HG03045 (cell line): ENCODE measurements around the gene UGT1A6.
"Not testable (repeated sequence)": the region's sequence is repeated elsewhere in the genome, so short reads cannot be mapped to it uniquely, and the experiment has no call there.

ENCODE experiments used
- ATAC-seq: cut with Tn5 transposase; IDR thresholded peaks from one replicate; pipeline ENCODE4 v1.9.1; 2021; ENCODE audit warnings: mild to moderate bottlenecking, moderate library complexity; ENCODE audit not compliant: unreplicated experiment

UGT1A6 gene

DNA sequence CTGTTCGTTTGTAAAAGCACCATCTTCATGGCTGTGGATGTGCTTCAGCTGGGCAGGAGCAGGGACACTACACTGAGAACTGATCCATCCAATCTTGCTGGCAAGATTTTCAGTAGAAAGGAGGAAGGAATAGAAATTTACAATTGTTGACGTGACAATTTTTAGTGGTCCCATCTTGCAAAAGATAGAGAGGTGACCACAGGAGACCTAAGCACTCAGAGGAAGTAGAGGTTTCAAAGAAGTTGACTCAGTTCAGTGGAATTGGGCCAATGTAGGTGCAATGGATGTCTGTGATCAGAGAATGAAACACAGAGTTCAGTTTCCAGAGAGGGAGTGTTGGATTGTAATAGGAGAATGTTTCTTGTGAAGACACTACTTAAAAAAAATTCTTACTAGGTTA is 21.4 kb downstream of the UGT1A6 start:
- ATAC-seq = no peak

DNA sequence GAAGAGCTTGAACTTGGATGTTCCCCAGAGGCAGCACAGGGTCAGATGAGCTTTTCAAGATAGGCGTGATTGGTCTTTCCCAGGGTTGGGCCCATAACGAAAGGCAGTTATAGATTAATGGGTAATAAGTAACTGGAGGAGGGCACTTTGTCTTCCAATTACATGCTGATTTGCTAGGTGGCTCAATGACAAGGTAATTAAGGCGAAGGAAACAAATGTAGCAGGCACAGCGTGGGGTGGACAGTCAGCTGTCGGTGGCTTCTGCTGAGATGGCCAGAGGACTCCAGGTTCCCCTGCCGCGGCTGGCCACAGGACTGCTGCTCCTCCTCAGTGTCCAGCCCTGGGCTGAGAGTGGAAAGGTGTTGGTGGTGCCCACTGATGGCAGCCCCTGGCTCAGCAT is 25.9 kb downstream of the UGT1A6 start, which contains the start of gene UGT1A4:
Gene UGT1A4, plus strand, starts transcription at position 185 of the 400 bp plus-strand sequence. Its CDS starts 85 bp downstream, at position 270.
- ATAC-seq = no peak

DNA sequence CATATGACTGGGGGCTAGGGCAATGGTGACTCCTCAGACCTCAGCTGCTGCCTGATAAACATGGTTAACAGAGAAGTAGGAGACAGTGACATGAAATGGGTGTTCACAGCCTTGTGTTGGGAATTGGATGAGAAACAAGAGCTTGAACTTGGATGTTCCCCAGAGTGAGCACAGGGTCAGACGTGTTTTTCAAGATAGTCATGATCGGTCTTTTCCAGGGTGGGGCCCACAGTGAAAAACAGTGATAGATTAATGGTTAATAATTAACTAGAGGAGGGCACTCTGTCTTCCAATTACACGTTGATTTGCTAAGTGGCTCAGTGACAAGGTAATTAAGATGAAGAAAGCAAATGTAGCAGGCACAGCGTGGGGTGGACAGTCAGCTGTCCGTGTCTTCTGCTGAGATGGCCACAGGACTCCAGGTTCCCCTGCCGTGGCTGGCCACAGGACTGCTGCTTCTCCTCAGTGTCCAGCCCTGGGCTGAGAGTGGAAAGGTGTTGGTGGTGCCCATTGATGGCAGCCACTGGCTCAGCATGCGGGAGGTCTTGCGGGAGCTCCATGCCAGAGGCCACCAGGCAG is 36.1 kb downstream of the UGT1A6 start, which contains the start of gene UGT1A3:
Gene UGT1A3, plus strand, starts transcription at position 320 of the 579 bp plus-strand sequence. Its CDS starts 85 bp downstream, at position 405.
- no peak for ATAC-seq

GRCh38 chr2:233736868-233737653 is 44.4 kb downstream of the UGT1A6 start:
- not testable (repeated sequence) for ATAC-seq

DNA sequence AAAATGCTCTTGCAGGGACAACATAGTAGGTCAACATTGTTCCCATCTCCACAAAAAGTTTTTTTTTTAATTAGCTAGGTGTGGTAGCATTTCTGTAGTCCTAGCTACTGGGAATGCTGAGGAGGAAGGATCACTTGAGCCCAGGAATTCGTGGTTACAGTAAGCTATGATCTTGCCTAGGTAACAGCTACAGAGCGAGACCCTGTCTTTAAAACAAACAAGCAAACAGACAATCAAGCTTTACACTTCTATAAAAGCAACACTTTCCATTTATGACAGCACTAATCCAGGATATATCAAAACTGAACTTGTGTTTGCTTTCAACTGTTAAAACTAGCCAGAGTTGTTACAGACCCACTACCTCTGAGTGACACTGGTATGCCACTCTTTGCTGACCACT is 48.2 kb downstream of the UGT1A6 start:
- no peak for ATAC-seq

DNA sequence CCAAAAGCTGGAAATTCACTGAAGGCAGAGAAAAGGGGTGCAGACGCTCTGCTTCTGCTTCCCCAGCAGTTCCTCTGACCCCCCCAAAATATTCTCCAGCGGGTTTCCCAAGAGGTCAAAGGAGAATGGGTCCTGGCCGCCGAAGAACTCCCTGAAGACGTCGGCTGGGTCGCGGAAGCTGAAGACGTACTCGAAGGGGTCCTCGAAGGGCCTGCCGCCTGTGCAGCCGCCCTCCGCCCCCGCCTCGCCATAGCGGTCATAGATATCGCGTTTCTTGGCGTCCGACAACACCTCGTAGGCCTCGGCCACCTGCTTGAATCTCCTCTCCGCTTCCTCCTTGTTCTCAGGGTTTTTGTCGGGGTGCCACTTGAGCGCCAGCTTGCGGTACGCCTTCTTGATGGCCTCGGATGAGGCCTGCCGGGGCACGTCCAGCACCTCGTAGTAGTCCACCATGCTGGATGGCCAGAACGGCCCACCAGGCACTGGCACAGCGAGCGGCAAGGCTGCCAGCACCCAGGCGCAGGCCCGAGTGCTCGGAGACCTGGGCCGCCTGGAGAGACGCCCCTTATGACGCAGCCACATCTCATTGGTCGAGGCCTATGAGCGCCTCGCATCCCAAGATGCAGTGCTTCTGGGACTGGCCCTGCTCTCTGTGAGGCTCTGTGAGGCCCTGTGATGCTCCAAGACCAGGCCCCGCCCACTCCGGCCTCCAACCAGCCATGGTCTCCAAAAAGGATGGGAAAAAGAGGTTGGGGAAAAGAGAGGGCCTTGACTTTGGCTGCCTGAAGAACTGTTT is 51.0 kb downstream of the UGT1A6 start:
- ATAC-seq = no peak

GRCh38 chr2:233745073-233745755 is 52.5 kb downstream of the UGT1A6 start:
- ATAC-seq = no peak

DNA sequence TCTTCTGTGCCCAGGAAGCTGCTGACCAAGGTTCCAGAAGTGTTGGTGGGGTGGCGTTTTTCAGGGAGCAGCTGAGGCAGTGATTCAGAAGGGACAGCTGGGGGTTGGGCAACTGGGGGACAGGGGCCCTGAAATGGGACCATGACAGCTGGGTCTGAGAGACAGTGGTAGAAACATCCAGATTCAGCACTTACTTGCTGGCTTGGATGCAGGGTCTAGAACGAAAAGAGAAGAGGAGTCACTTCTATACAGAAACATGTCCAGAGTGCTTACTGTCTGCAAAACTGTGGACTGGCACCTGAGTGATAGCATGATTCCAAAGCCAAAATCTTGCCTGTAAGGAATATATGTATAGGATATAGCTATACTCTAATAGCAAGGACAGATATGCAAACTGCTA is 53.1 kb downstream of the UGT1A6 start:
- not testable (repeated sequence) for ATAC-seq

- ATAC-seq = no peak
Measured at GRCh38 chr2:233746475-233747282, 54.0 kb downstream of the UGT1A6 start.

- no peak for ATAC-seq
Measured at GRCh38 chr2:233747283-233747544, 54.5 kb downstream of the UGT1A6 start.

DNA sequence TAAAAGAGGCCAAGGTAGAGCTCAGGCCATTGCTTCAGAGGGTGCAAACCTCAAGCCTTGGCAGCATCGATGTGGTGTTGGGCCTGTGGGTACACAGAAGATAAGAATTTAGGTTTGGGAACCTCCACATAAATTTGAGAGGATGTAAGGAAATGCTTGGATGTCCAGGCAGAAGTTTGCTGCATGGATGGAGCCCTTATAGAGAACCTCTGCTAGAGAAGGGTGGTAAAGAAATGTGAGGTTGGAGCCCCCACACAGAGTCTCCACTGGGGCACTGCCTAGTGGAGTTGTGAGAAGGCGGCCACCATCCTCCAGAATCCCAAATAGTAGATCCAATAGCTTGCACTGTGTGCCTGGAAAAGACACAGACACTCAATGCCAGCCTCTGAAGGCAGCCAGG is 58.0 kb downstream of the UGT1A6 start:
- not testable (repeated sequence) for ATAC-seq

GRCh38 chr2:233751212-233752009 is 58.7 kb downstream of the UGT1A6 start:
- ATAC-seq = not testable (repeated sequence)

DNA sequence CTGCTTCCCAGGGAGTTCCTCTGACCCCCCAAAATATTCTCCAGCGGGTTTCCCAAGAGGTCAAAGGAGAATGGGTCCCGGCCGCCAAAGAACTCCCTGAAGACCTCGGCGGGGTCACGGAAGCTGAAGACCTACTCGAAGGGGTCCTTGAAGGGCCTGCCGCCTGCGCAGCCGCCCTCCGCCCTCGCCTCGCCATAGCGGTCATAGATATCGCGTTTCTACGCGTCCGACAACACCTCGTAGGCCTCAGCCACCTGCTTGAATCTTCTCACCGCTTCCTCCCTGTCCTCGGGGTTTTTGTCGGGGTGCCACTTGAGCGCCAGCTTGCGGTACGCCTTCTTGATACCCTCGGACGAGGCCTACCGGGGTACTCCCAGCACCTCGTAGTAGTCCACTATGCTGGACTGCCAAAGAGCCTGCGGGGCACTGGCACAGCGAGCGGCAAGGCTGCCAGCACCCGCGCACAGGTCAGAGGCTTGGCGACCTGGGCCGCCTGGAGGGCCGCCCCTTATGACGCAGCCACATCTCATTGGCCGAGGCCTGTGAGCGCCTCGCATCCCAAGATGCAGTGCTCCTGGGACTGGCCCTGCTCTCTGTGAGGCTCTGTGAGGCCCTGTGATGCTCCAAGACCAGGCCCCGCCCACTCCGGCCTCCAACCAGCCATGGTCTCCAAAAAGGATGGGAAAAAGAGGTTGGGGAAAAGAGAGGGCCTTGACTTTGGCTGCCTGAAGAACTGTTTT is 62.4 kb downstream of the UGT1A6 start:
- no peak for ATAC-seq

- ATAC-seq = no peak
Measured at GRCh38 chr2:233756429-233757081, 63.9 kb downstream of the UGT1A6 start.

GRCh38 chr2:233758141-233758540 is 65.5 kb downstream of the UGT1A6 start:
- ATAC-seq = no peak

DNA sequence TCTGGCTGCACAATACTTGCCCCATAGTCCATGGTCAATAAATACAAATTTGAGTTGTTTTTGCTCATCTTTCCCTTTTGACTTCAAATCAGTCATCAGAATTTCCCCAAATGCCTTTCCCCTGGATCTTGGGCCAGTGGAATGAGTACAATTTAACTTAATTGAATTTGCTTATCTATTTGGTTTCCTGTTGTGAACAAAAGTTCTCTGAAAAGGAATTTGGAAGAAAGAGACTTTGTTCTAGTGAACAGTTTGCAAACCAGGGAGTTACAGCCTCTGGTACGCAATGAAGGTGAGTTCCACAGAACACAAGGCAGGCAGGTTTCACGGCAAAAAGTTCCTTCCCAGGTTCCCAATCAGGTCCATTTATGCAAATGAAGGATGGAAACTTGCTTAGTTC is 66.2 kb downstream of the UGT1A6 start:
- no peak for ATAC-seq

DNA sequence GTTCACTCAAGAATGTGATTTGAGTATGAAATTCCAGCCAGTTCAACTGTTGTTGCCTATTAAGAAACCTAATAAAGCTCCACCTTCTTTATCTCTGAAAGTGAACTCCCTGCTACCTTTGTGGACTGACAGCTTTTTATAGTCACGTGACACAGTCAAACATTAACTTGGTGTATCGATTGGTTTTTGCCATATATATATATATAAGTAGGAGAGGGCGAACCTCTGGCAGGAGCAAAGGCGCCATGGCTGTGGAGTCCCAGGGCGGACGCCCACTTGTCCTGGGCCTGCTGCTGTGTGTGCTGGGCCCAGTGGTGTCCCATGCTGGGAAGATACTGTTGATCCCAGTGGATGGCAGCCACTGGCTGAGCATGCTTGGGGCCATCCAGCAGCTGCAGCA is 67.4 kb downstream of the UGT1A6 start, which contains the start of gene UGT1A1:
Gene UGT1A1, plus strand, starts transcription at position 228 of the 400 bp plus-strand sequence. Its CDS starts 18 bp downstream, at position 246.
- no peak for ATAC-seq
